NCI-H2227 (cell line): ENCODE measurements around the gene ERFE.
"Not testable (repeated sequence)": the region's sequence is repeated elsewhere in the genome, so short reads cannot be mapped to it uniquely, and the experiment has no call there.

Experiments used
- DNase-seq: peaks from one replicate; lab custom pipeline; 2025; ENCODE audit not compliant: unreplicated experiment; lab: John Stamatoyannopoulos, UW

Gene ERFE

DNA sequence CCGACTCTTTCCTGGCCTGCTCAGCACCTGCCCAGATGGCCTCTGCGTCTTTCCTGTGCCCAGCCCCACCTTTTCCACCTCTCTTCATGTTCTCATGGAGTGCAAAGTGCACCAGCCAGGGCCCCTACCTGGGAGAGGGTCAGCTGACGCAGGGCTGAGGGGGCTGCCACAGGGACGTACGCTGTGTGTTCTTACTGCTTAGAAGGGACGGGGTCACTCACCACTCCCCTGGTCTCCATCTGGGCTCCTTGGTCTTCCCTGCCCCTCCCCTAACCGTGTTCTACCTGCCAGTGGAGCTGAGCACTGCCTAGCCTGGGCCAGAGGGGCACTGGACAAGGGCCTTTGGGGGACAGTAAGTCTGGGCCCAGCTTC is 8.6 kb downstream of the ERFE start:
- no peak for DNase-seq

GRCh38 chr2:238167761-238168160 is 9.0 kb downstream of the ERFE start:
- DNase-seq = no peak

GRCh38 chr2:238168196-238169047 is 9.7 kb downstream of the ERFE start:
- DNase-seq = no peak

DNA sequence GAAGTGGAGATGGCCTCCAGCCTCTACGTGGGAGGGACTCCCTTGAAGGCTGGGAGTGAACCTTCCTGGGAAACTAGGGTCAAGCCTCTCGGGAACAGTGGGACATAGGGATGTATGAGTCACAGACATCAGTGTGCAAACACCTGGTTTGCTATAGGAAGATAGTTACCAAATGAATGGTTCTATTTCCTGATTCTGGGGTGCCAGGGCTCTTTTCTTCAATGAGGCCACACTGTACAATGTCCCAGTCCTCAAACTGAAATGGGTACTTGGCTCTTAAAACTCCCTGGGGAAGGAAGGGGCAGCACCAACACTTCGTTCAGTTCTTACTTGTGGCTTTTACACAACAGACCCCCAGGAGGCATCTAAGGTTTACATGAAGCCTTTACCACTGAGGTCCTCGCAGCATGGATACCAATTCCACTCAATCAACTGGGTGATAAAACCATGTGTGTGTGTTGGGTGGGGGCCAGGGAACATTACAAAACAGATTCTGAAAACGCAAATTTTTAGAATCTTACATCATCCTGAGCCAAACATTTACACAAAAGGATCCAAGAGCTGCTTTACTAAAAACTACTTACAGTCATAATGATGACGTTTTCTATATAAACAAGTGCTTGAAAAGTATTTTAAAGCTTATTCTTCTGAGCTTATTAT is 10.4 kb downstream of the ERFE start:
- no peak for DNase-seq

- no peak for DNase-seq
These were observed 11.0 kb downstream of the ERFE start for GRCh38 chr2:238169708-238170251.

DNA sequence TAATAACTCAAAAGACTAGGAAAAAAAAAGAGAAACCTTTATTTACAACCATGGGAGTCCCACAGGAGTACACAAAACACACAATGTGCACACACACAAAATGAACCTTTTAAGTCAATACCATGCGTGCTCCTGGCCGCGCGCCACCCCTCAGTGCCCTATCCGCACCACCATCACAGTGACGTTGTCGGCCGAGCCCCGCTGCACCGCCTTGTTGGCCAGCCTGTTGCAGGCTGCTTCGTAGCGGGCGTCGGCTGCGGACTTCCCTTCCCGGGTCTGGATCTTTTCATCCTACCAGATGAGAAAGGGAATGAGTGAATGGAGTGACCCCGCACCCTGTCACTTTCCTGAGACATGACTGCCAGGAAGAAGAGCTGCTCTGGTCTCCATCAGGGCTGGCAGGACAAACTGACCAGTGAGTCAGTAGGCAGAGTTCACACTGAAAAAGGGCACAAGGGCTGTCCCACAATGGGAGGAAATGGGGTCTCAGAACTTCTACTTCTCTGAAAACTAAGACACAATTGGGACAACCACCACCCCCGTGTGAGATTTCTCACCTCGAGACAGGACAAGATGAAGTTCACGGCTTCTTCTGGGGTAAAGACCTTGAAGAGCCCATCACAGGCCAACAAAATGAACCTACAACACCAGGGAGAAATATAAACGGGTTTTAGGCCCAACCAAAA is 11.8 kb downstream of the ERFE start:
- no peak for DNase-seq

GRCh38 chr2:238171072-238171431 is 12.3 kb downstream of the ERFE start:
- not testable (repeated sequence) for DNase-seq

DNA sequence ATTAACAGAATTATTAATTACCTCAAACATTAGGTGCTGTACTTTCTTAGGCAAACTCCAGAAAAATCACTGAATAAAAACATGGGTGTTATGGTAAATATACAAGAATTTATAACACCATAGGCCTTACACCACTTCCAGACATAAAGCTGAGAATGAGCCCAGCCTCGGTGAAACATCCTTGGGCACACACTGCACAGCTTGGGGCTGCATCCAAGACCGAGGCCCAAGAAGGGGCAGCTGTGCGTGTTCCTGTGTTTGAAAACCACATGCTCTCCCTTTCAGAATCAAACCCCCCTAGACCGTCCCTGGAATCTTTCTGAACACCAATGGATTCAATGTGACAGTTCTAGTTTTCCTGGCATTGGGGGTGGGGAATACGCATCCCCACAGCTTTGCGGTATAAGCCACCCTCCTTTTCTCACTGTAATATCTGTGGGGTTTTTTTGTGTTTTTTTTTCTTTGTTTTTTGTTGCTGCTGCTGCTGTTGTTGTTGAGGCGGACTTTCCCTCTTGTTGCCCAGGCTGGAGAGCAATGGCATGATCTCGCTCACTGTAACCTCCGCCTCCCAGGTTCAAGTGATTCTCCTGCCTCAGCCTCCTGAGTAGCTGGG is 12.9 kb downstream of the ERFE start:
- no peak for DNase-seq

DNA sequence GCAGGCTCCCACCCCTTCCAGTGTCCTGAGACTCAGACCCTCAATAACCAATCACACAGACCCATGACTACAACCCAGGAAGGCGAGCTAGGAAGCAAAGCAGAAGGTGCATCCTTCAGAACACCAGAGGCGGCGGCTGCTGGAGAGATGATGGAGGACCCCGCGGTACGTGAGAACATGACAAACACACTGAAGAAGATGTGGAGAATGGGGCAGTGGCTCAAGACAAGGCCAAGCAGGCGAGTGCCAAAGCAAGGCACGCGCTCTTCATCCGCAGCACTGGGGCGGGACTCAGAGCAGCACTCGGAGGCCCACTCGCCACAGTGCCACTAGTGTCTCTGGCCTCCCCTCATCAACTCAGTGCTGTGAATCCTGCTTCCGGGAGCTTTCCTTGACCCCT is 13.7 kb downstream of the ERFE start:
- no peak for DNase-seq

DNA sequence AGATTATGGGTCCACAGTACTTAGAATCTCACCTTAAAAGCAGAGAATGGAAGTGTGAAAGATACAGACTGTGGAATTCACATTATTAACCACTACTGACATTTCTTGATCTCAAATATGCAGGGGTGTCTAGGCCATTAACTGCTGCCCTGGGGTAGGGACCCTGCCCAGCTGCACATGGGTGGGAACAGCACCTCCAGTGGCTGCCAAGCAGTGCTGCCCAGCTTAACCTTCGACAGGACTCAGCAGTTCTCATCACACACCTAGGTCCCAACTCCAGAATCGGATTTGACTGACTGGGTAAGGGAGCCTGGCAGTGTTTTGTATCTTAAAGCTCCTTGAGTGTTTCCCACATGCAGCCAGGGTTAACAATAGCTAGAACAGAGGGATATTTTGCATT is 14.9 kb downstream of the ERFE start:
- no peak for DNase-seq

- DNase-seq = no peak
These were observed 15.5 kb downstream of the ERFE start for GRCh38 chr2:238174291-238174690.

DNA sequence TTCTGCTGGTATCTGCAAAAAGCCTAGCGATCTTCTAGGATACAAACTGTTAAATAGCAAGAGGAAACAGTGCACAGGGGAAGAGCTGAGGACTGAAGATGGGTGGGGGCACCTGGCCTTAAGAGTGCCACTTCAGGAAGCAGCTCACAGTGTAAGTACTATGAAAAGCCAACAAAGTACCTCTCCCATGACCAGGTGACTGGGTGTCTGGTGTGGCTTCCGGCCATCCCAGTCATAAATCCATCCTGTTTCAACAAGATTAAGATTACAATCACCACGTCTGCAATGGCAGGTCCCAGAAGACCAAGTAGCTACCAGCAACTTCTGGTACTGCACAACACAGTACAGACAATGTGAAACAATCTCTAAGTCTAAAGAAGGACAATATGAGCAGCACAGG is 15.9 kb downstream of the ERFE start:
- DNase-seq = no peak

GRCh38 chr2:238176613-238177012 is 17.8 kb downstream of the ERFE start:
- DNase-seq = no peak

DNA sequence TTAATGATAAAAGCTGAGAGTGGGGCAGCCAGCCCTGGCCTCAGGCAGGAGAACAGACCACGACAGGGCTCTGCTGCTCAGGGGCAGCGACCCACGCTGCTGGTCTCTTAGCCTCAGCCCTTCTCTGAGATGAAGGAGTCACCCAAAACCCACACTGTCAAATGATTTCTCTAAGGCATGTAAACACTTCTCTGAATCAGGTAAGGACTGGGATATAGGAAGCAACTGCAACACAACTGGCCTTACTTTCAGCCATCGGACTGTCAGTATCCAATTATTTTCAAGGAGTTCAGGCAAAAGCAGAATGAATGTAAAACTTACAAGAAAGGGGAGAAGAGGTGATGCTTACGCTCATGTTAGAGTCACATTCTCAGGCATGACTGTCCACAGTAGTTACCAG is 21.8 kb downstream of the ERFE start:
- no peak for DNase-seq

DNA sequence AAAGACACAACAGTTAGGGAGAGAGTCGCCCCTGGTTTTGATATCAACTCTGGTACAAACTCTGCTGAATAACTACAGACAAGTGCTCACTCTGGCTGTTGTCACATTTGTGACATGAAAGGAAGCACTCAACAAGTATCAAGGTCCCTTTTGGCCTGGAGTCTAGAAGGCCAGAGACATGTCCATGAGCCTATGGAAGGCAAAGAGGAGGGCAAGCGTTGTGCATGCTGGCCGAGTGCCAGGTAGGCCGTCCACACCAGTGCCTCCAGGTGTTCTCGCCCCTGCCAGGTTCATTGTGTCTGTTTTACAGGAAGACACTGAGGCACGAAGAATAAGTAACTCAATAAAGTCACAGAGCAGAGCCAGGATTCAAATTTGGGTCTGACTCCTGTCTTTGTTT is 23.6 kb downstream of the ERFE start:
- DNase-seq = no peak

DNA sequence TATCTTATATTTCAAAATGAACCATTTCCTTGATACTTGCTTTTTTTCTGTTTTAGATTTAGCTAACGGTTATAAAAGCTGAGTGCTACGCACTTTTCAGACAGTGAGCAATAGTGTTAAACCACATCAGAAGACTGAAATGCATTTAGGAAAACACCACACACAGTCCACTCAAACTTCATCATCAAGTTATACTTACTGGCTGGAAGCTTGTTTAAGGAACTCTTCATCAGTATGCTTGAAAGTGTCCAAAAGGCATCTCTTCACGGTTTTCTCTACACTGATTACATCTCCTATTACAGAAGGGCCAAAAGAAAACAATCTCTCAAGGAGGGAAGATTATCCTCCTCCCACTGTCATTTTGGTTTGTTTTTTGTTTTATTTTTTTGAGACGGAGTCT is 25.1 kb downstream of the ERFE start:
- no peak for DNase-seq

DNA sequence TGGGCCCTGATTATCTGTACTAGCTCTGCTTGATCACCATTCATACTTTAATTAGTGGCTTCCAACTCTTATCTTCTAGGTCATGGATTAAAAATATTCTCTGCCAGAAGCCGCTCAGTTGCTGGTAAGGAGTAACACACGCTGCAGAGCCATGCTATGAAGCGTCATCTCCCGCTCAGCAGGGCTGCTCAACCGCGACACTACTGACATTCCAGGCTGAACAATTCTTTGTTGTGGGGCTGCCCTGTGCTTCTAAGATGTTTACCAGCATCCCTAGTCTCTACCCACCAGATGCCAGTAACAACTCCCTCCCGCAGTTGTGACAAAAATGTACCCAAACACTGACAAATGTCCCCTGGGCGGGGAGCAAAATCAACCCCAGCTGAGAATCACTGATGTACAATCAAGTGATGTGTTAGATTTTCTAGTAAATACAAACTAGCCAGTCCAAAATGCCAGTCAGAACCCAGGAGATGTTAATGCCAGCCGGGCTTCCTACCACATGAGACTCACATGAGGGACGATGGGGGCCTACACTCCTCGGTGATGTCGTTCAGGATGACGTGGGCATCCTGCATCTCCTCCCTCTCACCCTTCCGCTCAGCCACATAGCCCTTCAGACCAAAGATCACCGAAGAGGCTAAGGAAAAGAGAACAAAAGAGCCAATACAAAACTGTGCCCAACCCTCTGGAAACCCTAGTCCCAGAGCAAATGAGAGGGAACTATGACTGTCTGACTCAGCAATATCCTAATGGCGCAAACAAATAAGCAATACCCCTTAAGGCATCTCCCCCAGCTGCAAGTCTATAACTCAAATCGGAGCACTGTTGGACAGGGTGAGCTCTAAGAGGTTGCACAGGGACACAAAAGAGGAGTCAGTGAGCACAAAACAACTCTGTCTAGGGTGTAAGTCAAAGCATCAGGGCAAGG is 29.1 kb downstream of the ERFE start:
- no peak for DNase-seq

DNA sequence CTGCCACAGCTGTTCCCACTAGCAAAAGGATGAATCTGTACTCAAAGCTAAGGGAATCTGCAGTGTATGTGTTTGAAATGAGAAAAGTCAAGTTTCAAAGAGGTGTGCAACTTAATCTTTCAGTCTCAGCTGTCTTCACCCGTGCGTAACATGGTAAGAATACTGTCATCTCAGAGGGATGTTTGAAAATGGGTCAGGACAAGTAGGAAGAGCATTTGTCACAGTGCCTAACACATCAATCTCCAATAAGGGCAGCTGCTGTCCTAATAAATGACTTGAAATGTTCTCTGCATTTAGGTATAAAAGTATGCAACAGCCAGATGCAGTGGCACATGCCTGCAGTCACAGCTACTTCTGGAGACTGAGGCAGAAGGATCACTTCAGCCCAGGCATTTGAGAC is 31.7 kb downstream of the ERFE start:
- DNase-seq = no peak

DNA sequence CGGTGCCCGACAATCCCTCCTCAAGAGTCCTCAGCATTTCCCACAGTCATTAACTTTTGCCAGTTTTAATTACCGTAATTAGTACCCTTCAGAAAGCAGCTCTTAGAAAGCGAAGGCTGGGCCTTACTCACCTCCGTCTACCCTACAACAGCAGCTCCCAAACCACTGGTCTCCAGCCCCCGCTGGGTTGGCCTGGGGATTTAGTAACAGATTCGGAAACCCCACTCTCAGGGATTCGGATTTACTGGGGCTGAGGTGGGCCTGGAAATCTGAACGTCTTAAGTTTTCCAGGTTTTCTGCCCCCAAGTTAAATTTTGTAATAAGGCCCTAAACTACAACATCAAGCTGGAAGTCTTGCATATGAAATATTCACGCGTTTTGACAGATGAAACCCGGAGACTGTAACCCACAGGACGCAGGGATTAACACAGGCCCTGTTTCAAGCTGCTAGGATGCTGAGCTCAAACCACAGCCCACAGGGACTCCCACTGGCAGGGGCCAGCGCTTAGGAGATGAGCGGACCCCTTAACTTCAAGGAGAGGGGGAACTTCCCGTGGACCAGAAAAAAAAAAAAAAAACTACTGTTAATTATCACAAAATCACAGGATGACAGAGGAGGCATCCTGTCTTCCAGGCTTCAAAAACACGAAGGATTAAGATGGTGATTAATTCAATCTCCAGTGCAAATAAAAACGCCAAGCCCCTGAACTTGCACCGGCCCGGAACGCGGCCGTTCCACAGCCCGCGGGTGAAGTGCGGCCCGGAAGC is 43.7 kb downstream of the ERFE start:
- no peak for DNase-seq
